HepG2 (cell line): Measurements from ENCODE around the gene LOXL4. TPM values are rescaled to one million over a fixed set of nuclear protein-coding genes. Genes with fewer than 3 reads are reported as not detected.

Source experiments
- HCFC1 ChIP-seq: fragments of 150-350 bp; IDR thresholded peaks from 2 replicates; pipeline ENCODE4 v1.6.1; 2014; ENCODE audit warnings: low read depth, low read length
- HDAC2 ChIP-seq: sonication (generic); formaldehyde crosslinking; IDR thresholded peaks from 2 replicates; pipeline ENCODE4 v1.4.0; 2020; ENCODE audit warnings: missing genetic modification reagents
- HOMEZ ChIP-seq: IDR thresholded peaks from 2 replicates; pipeline ENCODE4 v1.6.1; 2016; ENCODE audit warnings: low read depth
- NFKBIZ ChIP-seq: IDR thresholded peaks from 2 replicates; pipeline ENCODE4 v1.6.1; 2018; ENCODE audit warnings: missing genetic modification reagents, missing compliant biosample characterization
- NR0B2 ChIP-seq: sonication (generic); formaldehyde crosslinking; IDR thresholded peaks from 2 replicates; pipeline ENCODE4 v1.4.0; 2020; ENCODE audit warnings: mild to moderate bottlenecking, missing genetic modification reagents
- RFX3 ChIP-seq: IDR thresholded peaks from 2 replicates; pipeline ENCODE4 v1.6.1; 2016; ENCODE audit warnings: missing biosample characterization, missing genetic modification reagents
- XRCC5 ChIP-seq: fragments of 200-400 bp; formaldehyde crosslinking; optimal IDR thresholded peaks from 2 replicates; pipeline ENCODE3; 2017; ENCODE audit warnings: mild to moderate bottlenecking, low read length
- ZBTB1 ChIP-seq: sonication (generic); formaldehyde crosslinking; IDR thresholded peaks from 2 replicates; pipeline ENCODE4 v1.4.0; 2020; ENCODE audit warnings: missing genetic modification reagents, borderline replicate concordance
- ZNF558 ChIP-seq: sonication (generic); formaldehyde crosslinking; IDR thresholded peaks from 2 replicates; pipeline ENCODE4 v1.9.0; 2022; ENCODE audit warnings: mild to moderate bottlenecking, missing genetic modification reagents, borderline replicate concordance
- ZNF724P ChIP-seq: sonication (generic); formaldehyde crosslinking; IDR thresholded peaks from 2 replicates; pipeline ENCODE4 v1.8.0; 2022; ENCODE audit warnings: missing genetic modification reagents, borderline replicate concordance
- ZNF75D ChIP-seq: sonication (generic); formaldehyde crosslinking; IDR thresholded peaks from 2 replicates; pipeline ENCODE4 v1.8.1; 2023; ENCODE audit warnings: missing genetic modification reagents, mild to moderate bottlenecking, borderline replicate concordance
- ZNF773 ChIP-seq: sonication (generic); formaldehyde crosslinking; IDR thresholded peaks from 2 replicates; pipeline ENCODE4 v1.4.0; 2020; ENCODE audit warnings: missing genetic modification reagents, borderline replicate concordance
- ZNF776 ChIP-seq: sonication (generic); formaldehyde crosslinking; IDR thresholded peaks from 2 replicates; pipeline ENCODE4 v1.4.0; 2020; ENCODE audit warnings: mild to moderate bottlenecking, missing genetic modification reagents
- ZSCAN22 ChIP-seq: sonication (generic); formaldehyde crosslinking; IDR thresholded peaks from 2 replicates; pipeline ENCODE4 v1.4.0; 2020; ENCODE audit warnings: mild to moderate bottlenecking, missing genetic modification reagents
- polyA plus RNA-seq, 8 experiments: library from polyadenylated mRNA; depleted of rRNA in 3 of 8; stranded (reverse) in 7 of 8; unstranded in 1 of 8; fragments of >200 nt; fragmentation: Illumina TruSeq in 4 of 8; extraction: Trizol in 4 of 8; gene quantifications; 2 replicates each; pipeline versions ENCODE4 v1.2.1 to v1.2.3, GENCODE V29; 2011 to 2016; ENCODE audit warnings: low read depth in 4 of 8, missing spikeins in 1 of 8, mixed read lengths in 1 of 8; ENCODE audit not compliant: insufficient read depth in 1 of 8
- total RNA-seq, 5 experiments: library from RNA; depleted of rRNA; stranded (reverse); fragments of >200 nt; fragmentation: Illumina TruSeq; extraction: Trizol; gene quantifications; 2 replicates each; pipeline ENCODE4 v1.2.3, GENCODE V29; 2016; ENCODE audit warnings: low read depth in 1 of 5
- TF ChIP-seq, protein P1 (sequence below): sonication (generic); formaldehyde crosslinking; IDR thresholded peaks from 2 replicates; pipeline ENCODE4 v1.8.1; 2023; ENCODE audit warnings: mild to moderate bottlenecking, missing genetic modification reagents
- TF ChIP-seq, protein P2 (sequence below): sonication (generic); formaldehyde crosslinking; IDR thresholded peaks from 2 replicates; pipeline ENCODE4 v1.8.0; 2022; ENCODE audit warnings: mild to moderate bottlenecking, missing genetic modification reagents, moderate library complexity
- TF ChIP-seq, protein P3 (sequence below): sonication (generic); formaldehyde crosslinking; conservative IDR thresholded peaks from 2 replicates; pipeline ENCODE4 v1.8.0; 2022; ENCODE audit warnings: mild to moderate bottlenecking, moderate library complexity, missing genetic modification reagents

LOXL4 gene
- total and polyA plus RNA-seq, 2 of the 13 experiments (the other 11 are each of a cell fraction or from before 2014, with no cell fraction given) = 8.8 to 21.1 TPM

GRCh38 chr10:98268694-98269431 lies 869 bp upstream of the LOXL4 start (continued):
- TF ChIP-seq HOMEZ (CRISPR knock-in tag) (no peak), RFX3 (CRISPR knock-in tag) (no peak), ZBTB1 (no peak), ZNF558 (CRISPR knock-in tag) (no peak), XRCC5 (no peak), NR0B2 (CRISPR knock-in tag) (no peak), HDAC2 (CRISPR knock-in tag) (peak; percentile 38; the same call in 1 of the 2 replicates), ZSCAN22 (CRISPR knock-in tag) (peak; percentile 100), ZNF776 (no peak), HCFC1 (no peak), NFKBIZ (no peak), ZNF75D (CRISPR knock-in tag) (no peak), ZNF724P (no peak), ZNF773 (CRISPR knock-in tag) (no peak)
- TF ChIP-seq, protein P1, sequence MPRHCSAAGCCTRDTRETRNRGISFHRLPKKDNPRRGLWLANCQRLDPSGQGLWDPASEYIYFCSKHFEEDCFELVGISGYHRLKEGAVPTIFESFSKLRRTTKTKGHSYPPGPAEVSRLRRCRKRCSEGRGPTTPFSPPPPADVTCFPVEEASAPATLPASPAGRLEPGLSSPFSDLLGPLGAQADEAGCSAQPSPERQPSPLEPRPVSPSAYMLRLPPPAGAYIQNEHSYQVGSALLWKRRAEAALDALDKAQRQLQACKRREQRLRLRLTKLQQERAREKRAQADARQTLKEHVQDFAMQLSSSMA = no peak
- TF ChIP-seq, protein P2, sequence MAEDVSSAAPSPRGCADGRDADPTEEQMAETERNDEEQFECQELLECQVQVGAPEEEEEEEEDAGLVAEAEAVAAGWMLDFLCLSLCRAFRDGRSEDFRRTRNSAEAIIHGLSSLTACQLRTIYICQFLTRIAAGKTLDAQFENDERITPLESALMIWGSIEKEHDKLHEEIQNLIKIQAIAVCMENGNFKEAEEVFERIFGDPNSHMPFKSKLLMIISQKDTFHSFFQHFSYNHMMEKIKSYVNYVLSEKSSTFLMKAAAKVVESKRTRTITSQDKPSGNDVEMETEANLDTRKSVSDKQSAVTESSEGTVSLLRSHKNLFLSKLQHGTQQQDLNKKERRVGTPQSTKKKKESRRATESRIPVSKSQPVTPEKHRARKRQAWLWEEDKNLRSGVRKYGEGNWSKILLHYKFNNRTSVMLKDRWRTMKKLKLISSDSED (CRISPR knock-in tag) = no peak
- TF ChIP-seq, protein P3, sequence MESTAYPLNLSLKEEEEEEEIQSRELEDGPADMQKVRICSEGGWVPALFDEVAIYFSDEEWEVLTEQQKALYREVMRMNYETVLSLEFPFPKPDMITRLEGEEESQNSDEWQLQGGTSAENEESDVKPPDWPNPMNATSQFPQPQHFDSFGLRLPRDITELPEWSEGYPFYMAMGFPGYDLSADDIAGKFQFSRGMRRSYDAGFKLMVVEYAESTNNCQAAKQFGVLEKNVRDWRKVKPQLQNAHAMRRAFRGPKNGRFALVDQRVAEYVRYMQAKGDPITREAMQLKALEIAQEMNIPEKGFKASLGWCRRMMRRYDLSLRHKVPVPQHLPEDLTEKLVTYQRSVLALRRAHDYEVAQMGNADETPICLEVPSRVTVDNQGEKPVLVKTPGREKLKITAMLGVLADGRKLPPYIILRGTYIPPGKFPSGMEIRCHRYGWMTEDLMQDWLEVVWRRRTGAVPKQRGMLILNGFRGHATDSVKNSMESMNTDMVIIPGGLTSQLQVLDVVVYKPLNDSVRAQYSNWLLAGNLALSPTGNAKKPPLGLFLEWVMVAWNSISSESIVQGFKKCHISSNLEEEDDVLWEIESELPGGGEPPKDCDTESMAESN (CRISPR knock-in tag) = no peak
